SU-DHL-6 (cell line): ENCODE data around the gene KLHL40.

Experiments used
- H2AFZ ChIP-seq: fragments of 200-600 bp; sonication (generic); 2 replicates; pipeline ENCODE4 v1.6.1; 2014; ENCODE audit warnings: low read depth, mild to moderate bottlenecking, moderate library complexity, mixed read lengths, antibody characterized with exemption, low read length; ENCODE audit not compliant: severe bottlenecking
- H3F3A ChIP-seq: fragments of 200-600 bp; shearing (Covaris generic); 2 replicates; pipeline ENCODE4 v1.6.0; 2016; ENCODE audit warnings: antibody characterized with exemption, mild to moderate bottlenecking; ENCODE audit not compliant: insufficient read depth
- H3K27ac ChIP-seq: fragments of 200-600 bp; sonication (generic); 2 replicates; pipeline ENCODE4 v1.5.1; 2016; ENCODE audit warnings: low read depth, mild to moderate bottlenecking, low read length, moderate library complexity, mixed read lengths
- H3K27me3 ChIP-seq: fragments of 200-600 bp; sonication (generic), shearing (Covaris generic); 2 replicates; pipeline ENCODE4 v1.6.0; 2014; ENCODE audit warnings: mild to moderate bottlenecking, low read length
- H3K36me3 ChIP-seq: fragments of 200-600 bp; sonication (generic); 2 replicates; pipeline ENCODE4 v1.6.1; 2014; ENCODE audit warnings: mild to moderate bottlenecking, low read length, mixed read lengths
- H3K4me2 ChIP-seq: fragments of 300-600, 200-600 bp; shearing (Covaris generic), sonication (generic); 2 replicates; pipeline ENCODE4 v1.6.0; 2014; ENCODE audit warnings: low read length, low read depth, mild to moderate bottlenecking; ENCODE audit not compliant: poor library complexity, severe bottlenecking
- H3K4me3 ChIP-seq: fragments of 200-600 bp; sonication (generic); 2 replicates; pipeline ENCODE4 v1.5.1; 2014; ENCODE audit warnings: antibody characterized with exemption, low read length, mild to moderate bottlenecking, mixed read lengths; ENCODE audit not compliant: insufficient read depth, poor library complexity, severe bottlenecking
- H3K79me2 ChIP-seq: fragments of 200-600 bp; sonication (generic); 2 replicates; pipeline ENCODE4 v1.6.1; 2014; ENCODE audit warnings: mild to moderate bottlenecking, low read length, moderate library complexity; ENCODE audit not compliant: insufficient read depth
- H3K9ac ChIP-seq: fragments of 200-600 bp; sonication (generic); 2 replicates; pipeline ENCODE4 v1.7.0; 2014; ENCODE audit warnings: mild to moderate bottlenecking, low read length
- H3K9me2 ChIP-seq: fragments of 200-600 bp; sonication (generic); replicated peaks from 2 replicates; pipeline ENCODE4 v1.6.1; 2014; ENCODE audit warnings: low read length; ENCODE audit not compliant: insufficient read depth
- H3K9me3 ChIP-seq: fragments of 200-600 bp; sonication (generic); 2 replicates; pipeline ENCODE4 v1.6.1; 2014; ENCODE audit warnings: low read length, mixed read lengths; ENCODE audit not compliant: insufficient read depth
- H4K20me1 ChIP-seq: fragments of 200-600 bp; sonication (generic); 2 replicates; pipeline ENCODE4 v1.6.1; 2014; ENCODE audit warnings: low read depth, mild to moderate bottlenecking, antibody characterized with exemption, low read length, moderate library complexity, mixed read lengths
- EZH2phosphoT487 ChIP-seq: fragments of 200-600 bp; sonication (generic), shearing (Covaris generic); conservative IDR thresholded peaks from 2 replicates; pipeline ENCODE4 v1.6.1; 2018; ENCODE audit warnings: mild to moderate bottlenecking, antibody characterized with exemption, low read length, moderate library complexity, mixed read lengths
- TF ChIP-seq, protein P1 (sequence below): fragments of 200-600 bp; sonication (generic); IDR thresholded peaks from one replicate; pipeline ENCODE4 v1.5.1; 2017; ENCODE audit warnings: antibody characterized with exemption, mild to moderate bottlenecking, low read length, moderate library complexity; ENCODE audit not compliant: insufficient read depth, poor library complexity, severe bottlenecking

Gene KLHL40

DNA sequence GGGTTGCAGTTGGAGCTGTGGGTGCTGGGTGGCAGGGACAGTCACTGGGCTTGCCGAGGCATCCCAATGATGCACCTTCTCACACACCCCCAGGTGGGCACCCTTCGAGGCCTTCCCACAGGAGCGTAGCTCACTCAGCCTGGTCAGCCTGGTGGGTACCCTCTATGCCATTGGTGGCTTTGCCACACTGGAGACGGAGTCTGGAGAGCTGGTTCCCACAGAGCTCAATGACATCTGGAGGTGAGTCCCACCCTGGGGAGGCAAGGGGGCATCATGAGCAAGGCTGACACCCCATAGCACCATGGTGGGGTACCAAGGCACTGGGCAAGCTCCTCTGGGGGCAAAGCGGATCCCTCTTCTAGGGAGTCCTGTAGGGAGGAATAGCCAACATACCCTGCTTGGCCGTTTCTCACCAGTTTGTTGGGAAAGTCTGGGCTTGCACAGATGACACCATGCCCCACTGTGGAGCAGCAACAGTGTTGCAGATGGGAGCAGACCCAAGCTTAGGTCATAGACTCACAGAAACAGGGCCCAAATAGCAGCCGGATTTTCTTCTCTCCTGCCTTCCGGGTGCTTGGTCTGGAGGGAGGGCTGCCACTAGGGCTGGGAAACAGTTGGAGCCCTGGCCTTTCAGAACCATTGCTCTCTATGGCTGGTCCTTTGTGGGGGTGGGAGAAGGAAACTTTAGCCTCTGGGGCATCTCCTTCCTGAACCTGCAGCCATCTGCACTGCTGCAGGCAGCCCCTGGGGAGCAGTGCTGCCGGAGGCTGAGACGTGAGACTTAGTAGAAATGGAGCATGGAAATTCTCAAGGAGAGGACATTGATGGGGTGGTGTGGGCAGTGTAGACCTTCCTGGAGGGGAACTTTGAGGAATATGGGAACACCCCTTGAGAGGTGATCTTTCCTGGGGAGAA lies 5.7 kb downstream of the KLHL40 start:
- Histone ChIP-seq H3K27me3 (no peaks in the 10 kb centered on the region), H3K9me3 (no peaks in the 10 kb centered on the region), H3K4me2 (no peak overlapping the region), H3F3A (no peaks in the 10 kb centered on the region), H3K36me3 (no peaks in the 10 kb centered on the region), H3K4me3 (no peak overlapping the region), H2AFZ (no peak overlapping the region), H4K20me1 (no peaks in the 10 kb centered on the region), H3K79me2 (no peaks in the 10 kb centered on the region), H3K27ac (no peak overlapping the region), H3K9me2 (no peaks in the 10 kb centered on the region), H3K9ac (no peak overlapping the region)
- no peak for TF ChIP-seq EZH2phosphoT487
- TF ChIP-seq, protein P1, sequence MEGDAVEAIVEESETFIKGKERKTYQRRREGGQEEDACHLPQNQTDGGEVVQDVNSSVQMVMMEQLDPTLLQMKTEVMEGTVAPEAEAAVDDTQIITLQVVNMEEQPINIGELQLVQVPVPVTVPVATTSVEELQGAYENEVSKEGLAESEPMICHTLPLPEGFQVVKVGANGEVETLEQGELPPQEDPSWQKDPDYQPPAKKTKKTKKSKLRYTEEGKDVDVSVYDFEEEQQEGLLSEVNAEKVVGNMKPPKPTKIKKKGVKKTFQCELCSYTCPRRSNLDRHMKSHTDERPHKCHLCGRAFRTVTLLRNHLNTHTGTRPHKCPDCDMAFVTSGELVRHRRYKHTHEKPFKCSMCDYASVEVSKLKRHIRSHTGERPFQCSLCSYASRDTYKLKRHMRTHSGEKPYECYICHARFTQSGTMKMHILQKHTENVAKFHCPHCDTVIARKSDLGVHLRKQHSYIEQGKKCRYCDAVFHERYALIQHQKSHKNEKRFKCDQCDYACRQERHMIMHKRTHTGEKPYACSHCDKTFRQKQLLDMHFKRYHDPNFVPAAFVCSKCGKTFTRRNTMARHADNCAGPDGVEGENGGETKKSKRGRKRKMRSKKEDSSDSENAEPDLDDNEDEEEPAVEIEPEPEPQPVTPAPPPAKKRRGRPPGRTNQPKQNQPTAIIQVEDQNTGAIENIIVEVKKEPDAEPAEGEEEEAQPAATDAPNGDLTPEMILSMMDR = no peak

DNA sequence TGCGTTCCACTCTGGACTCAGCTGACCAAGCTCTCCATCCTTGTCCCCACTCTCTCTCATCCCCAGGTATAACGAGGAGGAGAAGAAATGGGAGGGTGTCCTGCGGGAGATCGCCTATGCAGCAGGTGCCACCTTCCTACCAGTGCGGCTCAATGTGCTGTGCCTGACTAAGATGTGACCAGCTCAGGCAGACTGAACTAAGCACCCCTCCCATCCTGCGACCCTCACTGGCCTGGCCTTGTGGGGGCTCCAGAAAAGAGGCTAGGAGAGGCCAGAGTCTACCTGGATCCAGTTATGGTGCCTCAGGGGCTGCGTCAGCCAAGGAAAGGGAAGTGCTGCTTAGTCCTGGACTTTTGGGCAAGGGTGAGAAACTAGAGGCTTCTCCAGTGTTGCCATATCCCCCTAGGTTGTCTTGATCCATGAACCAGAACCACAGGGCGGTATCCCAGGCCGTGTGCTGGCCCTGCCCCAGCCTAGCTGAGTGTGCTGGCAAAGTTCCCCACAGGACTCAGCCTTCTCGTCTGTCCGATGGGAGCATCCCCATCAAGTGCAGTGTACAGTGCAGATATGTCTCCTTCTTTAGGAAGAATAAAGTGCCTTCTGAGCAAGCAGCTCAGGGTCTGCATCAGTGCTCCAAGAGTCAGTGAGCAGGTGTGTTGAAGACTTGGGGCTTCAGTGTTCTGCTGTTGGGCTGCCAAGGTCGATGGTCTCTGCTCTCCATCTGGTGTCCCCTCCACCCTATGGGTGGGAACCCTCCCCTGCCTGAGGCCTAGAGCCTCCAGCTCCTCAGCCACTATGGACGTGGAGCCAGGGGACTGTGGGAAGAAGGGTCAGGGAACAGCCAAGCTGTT lies 6.7 kb downstream of the KLHL40 start:
- Histone ChIP-seq H3K79me2 (no peaks in the 10 kb centered on the region), H3K27ac (no peak overlapping the region), H3K4me2 (no peak overlapping the region), H3K9ac (no peak overlapping the region), H3K27me3 (no peaks in the 10 kb centered on the region), H3F3A (no peaks in the 10 kb centered on the region), H2AFZ (no peak overlapping the region), H3K9me2 (no peaks in the 10 kb centered on the region), H3K4me3 (no peak overlapping the region), H3K9me3 (no peaks in the 10 kb centered on the region), H3K36me3 (no peaks in the 10 kb centered on the region), H4K20me1 (no peaks in the 10 kb centered on the region)
- TF ChIP-seq, protein P1 = no peak
- no peak for TF ChIP-seq EZH2phosphoT487

DNA sequence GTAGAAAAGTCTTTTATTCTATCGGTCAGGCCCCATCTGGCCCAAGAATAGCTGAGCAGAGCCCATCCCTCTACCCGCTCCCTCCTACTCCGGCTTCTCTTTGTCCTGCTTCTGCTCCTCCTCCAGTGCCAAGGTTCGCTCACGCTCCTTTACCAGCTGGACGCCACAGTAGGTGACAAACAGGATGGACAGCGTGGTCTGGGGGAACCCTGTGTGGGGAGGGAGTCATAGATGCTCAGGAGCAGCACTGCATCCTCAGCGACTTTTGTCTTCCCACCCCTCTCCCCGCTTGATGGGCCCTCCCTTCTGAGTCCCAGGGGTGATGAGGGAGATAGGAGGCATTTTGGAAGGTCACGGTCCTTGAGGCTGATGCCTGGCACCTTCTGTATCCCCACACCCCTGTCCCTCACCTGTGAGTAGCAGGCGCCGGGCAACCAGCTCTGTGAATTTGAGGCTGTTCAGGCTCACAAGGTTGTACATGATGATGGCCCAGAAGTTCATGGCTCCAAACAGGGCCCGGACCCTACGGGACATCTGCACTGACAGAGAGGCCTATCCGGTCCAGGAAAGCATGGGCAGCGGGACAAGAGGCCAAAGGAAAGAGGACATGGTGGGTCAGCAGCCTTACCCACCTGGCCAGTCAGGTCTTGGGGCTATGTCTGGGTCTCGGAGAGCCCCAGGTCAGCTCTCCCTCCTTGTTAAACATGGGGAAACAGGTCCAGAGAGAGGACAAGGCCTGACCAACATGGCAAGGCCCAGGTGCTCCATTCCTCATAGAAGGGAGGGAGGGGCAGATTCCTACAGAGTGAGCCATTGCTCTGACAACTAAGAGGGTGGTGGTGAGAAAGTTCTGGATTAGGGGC lies 7.6 kb downstream of the KLHL40 start:
- H2AFZ ChIP-seq = no peak overlapping the region

More for the DNA sequence above, 7.6 kb downstream of the KLHL40 start:
- TF ChIP-seq, protein P1 = no peak
- no peak for TF ChIP-seq EZH2phosphoT487
- H4K20me1 ChIP-seq = no peaks in the 10 kb centered on the region
- no peak overlapping the region for H3K9ac ChIP-seq
- H3K9me3 ChIP-seq = no peaks in the 10 kb centered on the region
- H3K36me3 ChIP-seq = no peaks in the 10 kb centered on the region
- no peaks in the 10 kb centered on the region for H3K9me2 ChIP-seq
- no peaks in the 10 kb centered on the region for H3K27me3 ChIP-seq
- H3K27ac ChIP-seq = no peak overlapping the region
- H3K4me3 ChIP-seq = no peak overlapping the region
- H3K79me2 ChIP-seq = no peaks in the 10 kb centered on the region
- no peaks in the 10 kb centered on the region for H3F3A ChIP-seq
- H3K4me2 ChIP-seq = no peak overlapping the region
